Left renal cortex interstitium (tissue), 4 donors: ENCODE measurements around the gene GOLGB1. TPM values are rescaled to one million over a fixed set of nuclear protein-coding genes. Genes with fewer than 3 reads are reported as not detected.
"Not testable (repeated sequence)": the region's sequence is repeated elsewhere in the genome, so short reads cannot be mapped to it uniquely, and the experiment has no call there.

Experiments used
- DNase-seq, 4 donors: peaks; one replicate each; pipeline ENCODE4 v3.0.0-alpha.2; 2013; ENCODE audit warnings: low read depth in 4 of 4, low spot score in 2 of 4, missing footprints in 1 of 4
- polyA plus RNA-seq, 4 donors: library from polyadenylated mRNA; unstranded; fragments of 120-200 nt; gene quantifications; one replicate each; pipeline ENCODE4 v1.2.1, GENCODE V29; 2013; ENCODE audit not compliant: insufficient read length in 4 of 4

Gene GOLGB1, protein sequence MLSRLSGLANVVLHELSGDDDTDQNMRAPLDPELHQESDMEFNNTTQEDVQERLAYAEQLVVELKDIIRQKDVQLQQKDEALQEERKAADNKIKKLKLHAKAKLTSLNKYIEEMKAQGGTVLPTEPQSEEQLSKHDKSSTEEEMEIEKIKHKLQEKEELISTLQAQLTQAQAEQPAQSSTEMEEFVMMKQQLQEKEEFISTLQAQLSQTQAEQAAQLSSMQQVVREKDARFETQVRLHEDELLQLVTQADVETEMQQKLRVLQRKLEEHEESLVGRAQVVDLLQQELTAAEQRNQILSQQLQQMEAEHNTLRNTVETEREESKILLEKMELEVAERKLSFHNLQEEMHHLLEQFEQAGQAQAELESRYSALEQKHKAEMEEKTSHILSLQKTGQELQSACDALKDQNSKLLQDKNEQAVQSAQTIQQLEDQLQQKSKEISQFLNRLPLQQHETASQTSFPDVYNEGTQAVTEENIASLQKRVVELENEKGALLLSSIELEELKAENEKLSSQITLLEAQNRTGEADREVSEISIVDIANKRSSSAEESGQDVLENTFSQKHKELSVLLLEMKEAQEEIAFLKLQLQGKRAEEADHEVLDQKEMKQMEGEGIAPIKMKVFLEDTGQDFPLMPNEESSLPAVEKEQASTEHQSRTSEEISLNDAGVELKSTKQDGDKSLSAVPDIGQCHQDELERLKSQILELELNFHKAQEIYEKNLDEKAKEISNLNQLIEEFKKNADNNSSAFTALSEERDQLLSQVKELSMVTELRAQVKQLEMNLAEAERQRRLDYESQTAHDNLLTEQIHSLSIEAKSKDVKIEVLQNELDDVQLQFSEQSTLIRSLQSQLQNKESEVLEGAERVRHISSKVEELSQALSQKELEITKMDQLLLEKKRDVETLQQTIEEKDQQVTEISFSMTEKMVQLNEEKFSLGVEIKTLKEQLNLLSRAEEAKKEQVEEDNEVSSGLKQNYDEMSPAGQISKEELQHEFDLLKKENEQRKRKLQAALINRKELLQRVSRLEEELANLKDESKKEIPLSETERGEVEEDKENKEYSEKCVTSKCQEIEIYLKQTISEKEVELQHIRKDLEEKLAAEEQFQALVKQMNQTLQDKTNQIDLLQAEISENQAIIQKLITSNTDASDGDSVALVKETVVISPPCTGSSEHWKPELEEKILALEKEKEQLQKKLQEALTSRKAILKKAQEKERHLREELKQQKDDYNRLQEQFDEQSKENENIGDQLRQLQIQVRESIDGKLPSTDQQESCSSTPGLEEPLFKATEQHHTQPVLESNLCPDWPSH (N-terminal part only)
- 10 to 100 TPM; 68.1 to 92.1 (median 81.4) TPM for polyA plus RNA-seq

DNA sequence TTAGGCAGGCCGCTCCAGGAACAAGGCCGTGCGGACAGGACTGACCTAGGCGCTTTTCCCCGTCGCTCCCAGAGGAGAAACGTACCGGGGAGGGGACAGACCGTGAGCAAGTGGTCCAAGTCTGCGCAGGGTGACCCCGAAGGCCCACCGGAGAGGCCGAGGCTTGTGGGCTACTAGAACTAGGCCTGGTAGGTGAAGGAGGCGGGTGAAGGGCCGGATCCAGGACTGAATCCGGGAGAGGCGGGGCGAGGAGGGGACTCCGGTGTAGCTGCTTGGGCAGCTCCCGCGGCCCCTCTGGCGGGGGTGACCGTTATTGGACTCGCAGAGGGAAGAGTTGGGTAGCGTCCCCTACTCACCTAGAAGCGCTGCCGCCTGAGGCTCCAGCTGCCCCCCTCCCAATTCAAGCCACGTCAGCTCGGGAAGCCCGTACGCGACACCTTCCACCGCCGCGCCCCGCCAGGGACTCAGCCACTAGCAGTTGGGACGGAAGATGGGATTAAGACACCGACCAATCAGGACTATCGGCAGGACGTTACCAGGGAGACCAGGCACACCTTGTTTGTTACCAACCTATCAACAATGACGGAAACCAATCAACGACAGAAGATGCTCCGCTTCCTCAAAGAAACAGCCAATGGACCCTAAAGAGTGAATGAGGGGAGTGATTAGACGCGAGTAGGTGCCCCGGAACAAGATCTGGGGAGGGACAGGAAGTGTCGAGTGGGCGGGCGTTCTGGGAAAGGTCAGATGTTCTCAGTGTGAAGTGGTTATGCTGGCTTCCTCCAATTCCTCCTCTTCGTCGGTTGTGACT lies at the start of gene GOLGB1:
Gene GOLGB1, minus strand, starts transcription at position 466 of the 811 bp plus-strand sequence. CDS start 18,770 bp downstream, outside the sequence.
- DNase-seq, result peak; percentile 92 to 98 (median 97)

DNA sequence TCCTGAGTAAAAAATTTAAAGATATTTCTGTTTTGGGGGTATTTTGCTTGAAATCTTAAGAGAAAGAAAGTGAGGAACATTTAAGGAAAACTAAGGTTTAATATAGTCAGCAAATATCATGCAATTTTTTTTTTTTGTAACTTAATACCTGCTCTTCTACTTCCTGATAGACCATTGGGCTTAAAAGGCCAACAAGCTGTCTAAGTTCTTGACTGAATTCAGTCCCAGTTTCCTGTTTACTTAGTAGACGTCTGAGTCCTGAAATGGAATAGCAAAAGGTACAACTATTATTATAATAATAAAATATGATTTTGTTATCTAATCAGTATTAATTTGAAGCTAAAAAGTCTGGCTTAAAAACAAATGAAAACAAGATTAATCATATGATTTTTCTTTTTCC lies 47.4 kb upstream of the GOLGB1 start:
- DNase-seq, result no peak

DNA sequence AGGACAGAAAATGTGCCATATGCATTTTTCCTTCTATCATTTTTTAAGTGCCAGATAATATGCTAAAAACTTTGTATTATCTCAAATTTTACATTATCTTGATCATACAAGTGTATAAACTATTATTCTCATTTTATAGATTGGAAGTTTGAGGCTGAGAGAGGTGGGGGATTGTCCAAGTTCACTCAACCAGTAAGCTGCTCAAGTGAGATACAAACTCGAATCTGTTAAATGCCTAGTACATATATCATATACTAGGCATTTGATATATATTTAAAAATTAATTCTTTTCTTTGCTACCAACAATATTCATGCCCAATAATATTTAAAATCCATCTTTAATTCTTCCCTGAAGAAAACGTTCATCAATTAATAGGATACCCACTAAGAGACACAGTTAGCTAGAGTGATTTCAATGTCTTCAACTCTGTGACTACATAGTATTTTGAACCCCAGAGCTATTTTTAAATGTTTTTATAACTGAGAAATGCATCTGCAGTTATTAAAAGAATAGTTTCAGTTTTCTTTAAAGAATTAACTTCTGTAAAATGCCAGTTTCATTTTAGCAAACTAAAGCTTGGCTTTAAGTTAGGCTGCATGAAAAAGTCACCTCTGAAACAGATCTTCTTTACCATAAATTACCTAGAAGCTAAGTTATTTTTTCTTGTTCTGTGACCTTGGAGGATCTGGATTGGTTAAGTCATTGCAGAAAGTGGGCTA lies 44.9 kb upstream of the GOLGB1 start:
- DNase-seq, result no peak

DNA sequence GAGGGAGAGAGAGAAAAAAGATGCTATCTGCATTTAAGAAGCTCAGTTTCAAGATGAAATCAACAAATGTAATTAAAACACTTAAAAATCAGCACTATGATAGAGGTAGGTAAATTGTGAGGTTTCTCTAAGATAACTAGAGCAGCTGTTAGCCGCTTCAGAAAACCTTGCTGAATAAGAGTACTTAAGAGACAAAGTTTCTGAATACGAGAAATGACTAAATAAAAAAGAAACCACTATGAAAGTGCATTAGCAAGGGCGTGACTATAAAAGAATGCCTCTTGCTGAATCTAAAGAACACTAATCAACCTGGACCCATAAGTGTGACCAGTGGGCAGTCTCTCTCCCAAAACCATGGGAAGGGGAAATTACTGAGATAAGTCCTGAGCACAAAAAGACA lies 43.5 kb upstream of the GOLGB1 start:
- DNase-seq, result no peak

DNA sequence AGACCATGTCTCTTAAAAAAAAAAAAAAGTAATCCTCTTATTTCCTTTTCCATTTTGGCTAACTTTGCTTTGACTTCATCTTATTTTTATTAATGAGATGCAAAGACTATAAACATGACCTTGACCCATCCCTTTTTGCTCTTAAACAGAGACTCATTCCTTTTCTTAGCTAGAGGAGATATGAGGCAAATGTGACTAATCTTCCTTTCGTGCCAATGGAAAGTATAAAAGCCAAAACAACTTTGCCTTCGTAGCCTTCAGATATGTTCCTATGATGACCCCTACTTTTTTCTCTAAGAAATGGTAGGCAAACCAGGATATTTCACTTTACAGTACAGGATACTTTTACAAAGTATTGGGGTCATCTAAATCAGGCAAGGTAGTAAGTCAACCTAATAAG lies 36.9 kb upstream of the GOLGB1 start:
- DNase-seq, result no peak

DNA sequence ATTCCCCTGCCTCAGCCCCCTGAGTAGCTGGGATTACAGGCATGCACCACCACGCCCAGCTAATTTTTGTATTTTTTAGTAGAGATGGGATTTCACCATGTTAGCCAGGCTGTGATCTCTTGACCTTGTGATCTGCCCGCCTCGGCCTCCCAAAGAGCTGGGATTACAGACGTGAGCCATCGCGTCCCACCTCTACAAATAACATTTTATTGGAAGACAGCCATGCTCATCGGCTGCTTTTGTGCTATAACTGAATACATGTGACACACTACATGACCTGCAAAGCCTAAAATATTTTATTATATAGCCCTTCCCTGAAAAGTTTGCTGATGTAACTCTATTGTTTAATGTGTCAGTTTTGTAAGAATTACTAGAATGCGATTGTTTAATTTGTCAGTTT lies 33.2 kb upstream of the GOLGB1 start:
- not testable (repeated sequence) for DNase-seq

DNA sequence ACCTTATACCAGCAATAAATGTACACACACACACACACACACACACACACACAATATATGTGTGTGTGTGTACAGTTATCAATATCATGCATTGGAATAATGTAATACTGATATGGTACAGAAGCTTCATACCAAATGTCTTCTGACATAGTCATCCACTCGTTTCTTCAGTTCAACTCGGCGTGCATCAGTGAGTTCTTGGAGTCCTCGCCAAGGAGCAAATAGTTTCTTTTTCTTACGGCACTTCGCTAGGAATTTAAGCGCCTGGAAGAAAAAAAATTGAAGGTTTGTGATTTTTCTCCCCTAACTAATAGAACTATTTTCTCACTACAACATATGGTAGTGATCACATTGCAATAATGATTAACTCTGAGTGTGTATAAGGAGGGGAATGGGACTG lies 32.1 kb upstream of the GOLGB1 start:
- DNase-seq, result no peak

DNA sequence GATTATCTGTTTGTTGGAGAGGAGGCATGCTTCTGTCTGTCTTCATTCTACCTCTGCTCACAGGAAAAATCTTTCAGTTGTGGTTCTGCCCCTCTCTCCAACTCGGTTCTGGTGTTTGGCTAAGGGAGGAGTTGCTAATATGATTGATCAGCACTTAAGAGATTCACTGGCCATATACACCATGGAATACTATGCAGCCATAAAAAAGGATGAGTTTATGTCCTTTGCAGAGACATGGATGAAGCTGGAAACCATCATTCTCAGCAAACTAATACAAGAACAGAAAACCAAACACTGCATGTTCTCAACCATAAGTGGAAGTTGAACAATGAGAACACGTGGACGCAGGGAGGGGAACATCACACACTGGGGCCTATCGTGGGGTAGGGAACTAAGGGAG lies 25.6 kb upstream of the GOLGB1 start:
- not testable (repeated sequence) for DNase-seq

DNA sequence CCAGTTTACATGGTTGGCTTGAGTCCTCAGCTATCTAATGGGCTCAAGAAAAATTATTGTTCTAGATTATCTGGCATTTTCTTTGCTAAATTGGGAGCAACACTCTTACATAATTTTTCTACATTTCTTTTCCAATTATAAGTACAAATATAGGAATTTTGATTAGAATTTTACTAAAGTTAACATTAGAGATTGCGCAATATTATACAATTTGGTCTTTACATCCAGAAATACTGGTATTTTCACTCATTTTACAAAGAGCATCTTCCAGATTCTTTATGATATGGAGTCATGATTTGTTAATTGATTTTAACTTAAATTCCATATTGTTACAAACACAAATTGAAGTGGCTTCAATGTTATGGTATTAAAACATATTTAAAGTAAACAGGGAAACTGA lies 19.7 kb upstream of the GOLGB1 start:
- no peak for DNase-seq

DNA sequence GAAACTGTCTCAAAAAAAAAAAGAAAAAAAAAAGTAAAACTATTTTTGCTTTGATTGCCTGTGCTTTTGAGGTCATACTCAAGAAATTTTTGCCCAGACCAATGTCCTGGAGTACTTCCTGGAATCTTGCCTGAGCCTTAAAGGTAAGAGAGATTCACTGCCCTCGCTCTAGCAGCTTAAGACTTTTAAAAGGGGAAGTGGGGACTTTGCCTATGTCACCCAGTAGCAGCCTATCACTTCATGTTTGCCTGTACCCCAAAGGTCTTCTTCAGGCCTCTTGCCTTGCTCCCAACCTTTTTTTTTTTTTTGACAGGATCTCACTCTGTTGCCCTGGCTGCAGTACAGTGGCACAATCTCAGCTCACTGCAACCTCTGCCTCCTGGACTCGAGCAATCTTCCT lies 18.9 kb upstream of the GOLGB1 start:
- DNase-seq, result no peak

DNA sequence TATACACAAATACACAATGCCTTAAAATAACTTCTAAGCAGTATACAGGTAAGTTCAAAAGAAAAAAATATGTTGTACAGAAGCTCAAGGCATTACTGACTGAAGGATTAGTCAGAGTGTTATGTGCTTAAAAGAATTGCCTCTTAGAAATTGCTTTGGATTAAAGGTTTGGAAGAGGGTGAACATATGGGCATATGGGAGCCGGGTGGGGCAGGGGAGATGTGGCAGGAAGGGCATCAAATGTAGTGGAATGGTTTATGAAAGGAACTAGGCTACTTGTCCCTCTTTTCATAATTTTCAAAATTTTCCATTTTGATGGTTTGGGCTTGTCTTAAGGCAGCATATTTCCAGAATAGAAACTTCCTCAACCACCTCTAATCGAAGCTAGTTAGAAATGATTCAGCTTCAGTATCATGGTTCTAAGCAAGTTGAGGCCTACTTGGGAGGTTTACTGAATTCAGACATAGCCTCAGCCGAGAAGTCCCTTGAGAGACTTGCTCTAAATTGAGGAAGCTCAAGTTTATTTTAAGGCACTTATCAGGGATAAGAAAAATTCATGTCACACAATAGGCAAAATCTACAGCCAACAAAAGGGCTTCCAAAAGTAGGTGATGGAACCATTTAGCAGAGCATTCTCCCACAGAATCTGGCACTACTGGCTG lies 10.1 kb upstream of the GOLGB1 start:
- DNase-seq, result no peak

DNA sequence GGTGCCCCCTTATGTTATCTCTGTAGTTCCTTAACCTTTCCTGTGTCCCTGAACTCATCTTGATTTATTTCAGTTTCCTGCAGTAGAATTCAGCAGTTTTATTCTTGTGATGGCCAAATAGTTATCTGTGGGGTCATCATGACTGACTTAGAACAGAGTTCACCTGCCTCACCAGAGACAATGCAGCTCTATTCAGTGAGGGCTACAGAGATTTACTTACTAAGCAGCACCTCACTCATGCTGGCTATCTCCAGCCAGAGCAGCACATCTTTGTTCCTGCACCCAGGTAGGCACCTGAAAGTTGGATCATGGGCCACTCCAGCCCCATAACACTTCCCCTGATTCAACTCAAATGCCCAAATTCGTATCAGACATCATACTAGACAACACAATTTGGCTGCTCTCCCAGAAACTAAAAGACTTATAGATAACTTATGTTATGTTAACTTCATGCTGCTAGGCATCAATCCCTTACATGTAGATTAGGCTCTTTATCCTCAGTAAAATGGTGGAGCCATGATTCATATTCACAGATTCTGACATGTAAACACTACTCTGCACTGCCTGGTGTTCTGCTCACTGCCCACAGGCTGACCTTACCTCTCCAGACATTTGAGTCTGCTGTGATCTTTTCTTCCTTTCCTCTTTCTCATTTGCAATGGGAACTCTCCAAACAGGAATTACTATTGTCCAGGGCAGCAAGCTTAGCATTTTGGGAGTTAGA lies 9.3 kb upstream of the GOLGB1 start:
- no peak for DNase-seq

DNA sequence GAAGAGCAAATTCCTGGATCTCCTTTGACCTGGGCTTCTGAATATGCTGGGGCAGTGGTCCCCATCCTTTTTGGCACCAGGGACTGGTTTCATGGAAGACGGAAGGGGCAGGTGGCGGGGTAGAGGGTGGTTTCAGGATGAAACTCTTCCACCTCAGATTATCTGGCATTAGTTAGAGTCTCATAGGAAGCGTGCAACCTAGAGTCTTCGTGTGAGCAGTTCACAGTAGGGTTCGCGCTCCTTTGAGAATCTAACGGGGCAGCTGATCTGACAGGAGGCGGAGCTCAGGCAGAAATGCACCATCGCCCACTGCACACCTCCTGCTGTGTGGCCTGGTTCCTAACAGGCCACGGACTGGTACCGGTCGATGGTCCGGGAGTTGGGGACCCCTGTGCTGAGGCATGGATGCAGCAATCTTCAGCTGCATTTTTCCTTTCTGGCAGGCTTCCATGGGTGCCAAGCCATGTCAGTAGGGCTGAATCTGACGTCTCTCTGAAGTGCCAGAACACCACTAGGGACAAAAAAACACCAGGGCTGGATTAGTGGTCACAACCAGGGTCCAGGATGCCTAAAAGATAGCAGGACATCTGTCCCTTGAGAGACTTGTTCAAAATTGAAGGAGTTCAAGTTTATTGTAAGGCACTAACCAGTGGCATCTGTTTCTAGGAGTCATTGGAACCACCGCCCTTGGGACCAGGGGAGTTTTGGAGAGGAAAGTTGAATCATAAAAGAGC lies 8.4 kb upstream of the GOLGB1 start:
- DNase-seq, result no peak

DNA sequence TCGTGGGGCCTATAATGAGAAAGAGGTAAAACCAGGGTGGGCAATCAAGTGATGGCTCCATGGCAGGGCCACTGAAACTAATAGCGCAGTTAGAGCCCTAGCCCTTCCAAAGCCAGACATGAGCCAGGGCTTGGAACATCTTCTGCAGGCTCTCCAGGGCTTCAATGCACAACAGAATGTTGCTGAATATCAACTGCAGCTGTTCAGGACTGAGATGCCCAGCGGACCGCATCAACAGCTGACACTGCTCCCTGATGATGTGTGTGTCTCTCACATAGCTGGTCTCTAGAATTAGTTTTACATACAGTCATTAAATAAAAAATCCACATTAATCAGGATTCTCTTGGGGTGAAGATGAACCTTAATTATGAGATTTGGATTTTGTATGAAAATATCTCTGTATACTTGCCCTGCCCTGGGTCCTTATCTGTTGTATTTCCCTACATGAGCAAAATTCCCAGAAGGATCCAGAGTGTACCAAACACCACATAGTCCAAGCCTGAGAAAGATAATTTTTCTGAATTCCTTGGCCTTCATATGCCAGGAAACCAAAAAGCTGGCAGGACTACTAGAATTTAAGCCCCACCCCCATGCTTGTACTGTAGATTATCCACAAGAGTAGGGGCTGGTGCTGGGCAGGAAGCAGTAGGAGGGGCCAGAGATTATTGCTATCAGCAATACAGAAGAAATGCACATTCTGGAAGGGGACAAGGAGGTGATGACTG lies 7.7 kb upstream of the GOLGB1 start:
- no peak for DNase-seq

DNA sequence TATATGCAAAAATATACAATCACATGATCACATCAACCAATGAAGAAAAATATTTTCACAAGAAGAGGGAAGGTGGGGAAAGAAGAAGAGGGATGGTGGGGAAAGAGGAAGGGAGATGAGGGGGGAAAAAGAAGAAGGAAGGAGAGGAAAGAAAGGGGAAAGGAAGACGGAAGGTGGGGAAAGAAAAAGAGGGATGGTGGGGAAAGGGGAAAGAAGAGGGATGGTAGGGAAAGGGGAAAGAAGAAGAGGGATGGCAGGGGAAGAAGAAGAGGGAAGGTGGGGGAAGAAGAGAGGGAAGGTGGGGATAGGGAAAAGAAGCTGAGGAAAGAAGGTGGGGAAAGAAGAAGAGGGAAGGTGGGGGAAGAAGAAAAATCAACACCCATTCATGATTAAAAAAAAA lies 3.2 kb upstream of the GOLGB1 start:
- DNase-seq, result no peak

DNA sequence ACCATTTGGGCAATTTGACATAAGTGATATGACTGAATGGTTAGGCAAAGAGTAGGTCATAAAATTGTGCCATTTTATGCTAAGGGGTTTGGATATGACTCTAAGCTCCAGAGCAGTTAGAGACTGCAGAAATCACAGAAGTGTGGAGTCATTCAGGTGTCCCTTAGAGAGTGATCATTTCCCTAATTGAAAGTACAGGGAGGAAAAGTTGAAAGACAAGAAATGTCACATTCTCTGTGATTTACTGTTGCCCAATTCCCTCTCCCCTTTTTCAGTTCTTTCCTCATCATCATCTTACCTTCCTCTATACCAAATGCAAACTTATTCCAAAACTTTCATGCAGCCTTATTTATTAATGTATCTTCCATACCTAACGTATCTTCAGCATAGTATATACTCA lies 2.7 kb upstream of the GOLGB1 start:
- no peak for DNase-seq

DNA sequence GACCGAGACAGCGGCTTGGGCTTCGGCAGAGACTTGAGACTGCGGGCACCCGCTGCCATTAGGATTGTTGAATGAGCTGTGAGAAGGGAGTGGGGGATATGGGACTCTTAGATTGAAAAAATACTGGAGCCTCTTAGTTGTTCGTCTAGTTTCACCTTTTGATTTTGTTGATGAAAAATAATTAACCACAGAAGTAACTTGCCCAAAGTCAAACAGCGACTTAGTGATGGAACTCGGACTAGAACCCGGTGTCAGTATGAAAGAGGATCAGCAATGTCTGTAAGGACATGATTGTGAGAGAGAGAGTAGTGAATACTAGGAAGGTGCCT lies 510 bp upstream of the GOLGB1 start:
- DNase-seq, result no peak
